ENCODE results near the gene LYZL1.
"Not testable (repeated sequence)": the region's sequence is repeated elsewhere in the genome, so short reads cannot be mapped to it uniquely, and the experiment has no call there.

Gene LYZL1

DNA sequence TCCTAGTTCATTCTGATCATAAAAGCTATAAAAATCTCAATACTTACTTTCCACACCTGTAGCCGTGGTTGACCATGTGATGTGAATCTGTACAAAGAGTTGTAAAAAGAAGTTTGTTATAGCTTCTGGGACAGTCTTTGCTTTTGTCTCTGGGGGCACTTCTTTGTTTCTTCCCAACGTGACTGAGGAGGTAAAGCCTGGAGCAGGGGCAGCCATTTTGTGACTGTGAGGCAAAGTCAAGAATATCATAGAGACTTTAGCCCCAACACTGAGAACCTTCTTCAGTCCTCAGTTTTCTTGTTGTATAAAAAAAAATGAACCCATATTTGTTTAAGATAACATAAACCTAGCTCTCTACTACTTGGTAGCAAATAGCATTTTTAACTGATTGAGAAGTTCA is 29.4 kb upstream of the LYZL1 start:
- no peak for DNase-seq (ENCODE audit: low read depth in 2 of 3, low spot score in 2 of 3)

DNA sequence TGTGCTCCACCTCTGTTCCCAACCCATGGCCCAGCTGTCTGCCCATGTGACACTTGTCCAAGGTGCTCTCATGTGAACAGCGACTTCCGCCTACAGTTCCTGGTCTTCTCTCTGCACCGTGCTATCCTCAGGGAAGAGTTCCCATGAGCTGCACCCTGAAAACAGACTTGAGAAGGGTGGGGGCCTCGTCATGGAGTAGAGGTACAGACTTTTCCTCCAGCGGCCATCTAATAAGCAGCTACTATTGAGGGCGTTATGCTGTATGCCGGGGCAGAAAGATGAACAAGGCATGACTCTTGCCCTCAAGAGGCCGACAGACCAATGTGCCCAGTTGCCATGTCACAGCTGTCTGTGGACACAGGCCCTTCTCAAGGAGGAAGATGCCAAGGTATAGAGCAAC is 25.4 kb upstream of the LYZL1 start:
- DNase-seq (ENCODE audit: low read depth in 2 of 3, low spot score in 2 of 3): no peak

DNA sequence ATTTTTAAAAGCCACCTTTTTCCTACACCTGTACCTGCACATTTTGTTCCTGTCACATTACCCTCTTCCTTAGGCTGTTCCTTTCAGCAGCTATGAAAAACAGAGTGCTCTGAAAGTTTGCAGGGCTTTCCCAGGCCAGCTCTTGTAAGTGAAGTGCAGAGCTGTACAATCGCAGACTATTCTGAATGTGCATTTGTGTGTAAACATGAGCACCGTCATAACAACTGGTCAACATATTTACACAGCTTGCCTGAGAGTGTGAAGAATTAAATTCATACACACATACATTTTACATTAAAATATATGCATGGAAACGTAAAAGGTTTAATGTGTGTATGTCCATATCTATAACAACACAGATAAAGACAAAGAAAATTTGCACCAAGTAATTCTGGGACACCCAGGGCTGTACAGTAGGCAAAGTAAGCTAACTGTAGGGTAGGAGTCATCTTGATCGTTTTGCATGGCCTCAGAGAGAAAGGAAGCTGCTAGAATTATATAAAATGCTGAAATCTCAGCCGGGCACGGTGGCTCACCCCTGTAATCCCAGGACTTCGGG is 23.6 kb upstream of the LYZL1 start:
- no peak for DNase-seq (ENCODE audit: low read depth in 2 of 3, low spot score in 2 of 3)

DNA sequence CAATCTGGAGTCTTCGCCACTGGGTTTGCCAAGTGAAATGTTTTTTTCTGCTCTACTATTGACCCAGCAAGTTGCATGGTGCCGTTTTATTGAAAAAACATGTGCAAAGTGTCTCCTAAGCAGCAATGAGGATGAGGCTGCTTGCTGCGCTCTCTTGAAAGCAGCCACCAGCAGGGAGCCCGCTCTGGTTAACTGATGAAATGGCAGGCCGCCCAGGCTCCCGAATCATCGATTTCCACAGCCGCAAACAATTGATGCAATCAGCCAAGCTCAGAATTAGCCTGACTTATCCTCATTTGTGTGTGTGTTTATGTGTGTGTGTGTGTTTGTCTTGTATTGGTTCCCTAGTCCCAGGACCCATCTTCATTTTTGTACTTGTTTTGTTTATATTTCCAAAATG is 22.2 kb upstream of the LYZL1 start:
- no peak for DNase-seq (ENCODE audit: low read depth in 2 of 3, low spot score in 2 of 3)

DNA sequence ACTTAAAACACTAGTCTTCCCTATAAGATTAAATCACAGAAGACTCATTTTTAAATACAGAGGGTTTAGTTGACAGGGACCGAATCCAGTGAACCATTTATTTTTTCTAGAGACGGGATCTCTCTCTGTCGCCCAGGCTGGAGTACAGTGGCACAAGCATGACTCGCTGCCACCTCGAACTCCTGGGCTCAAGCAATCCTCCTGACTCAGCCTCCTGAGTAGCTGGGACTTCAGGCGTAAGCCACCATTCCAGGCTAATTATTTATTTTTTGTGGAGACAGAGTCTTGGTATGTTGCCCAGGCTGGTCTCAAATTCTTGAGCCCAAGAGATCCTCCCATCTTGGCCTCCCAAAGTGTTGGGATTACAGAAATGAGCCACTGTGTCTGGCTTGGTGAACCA is 20.9 kb upstream of the LYZL1 start:
- no peak for DNase-seq (ENCODE audit: low read depth in 2 of 3, low spot score in 2 of 3)

DNA sequence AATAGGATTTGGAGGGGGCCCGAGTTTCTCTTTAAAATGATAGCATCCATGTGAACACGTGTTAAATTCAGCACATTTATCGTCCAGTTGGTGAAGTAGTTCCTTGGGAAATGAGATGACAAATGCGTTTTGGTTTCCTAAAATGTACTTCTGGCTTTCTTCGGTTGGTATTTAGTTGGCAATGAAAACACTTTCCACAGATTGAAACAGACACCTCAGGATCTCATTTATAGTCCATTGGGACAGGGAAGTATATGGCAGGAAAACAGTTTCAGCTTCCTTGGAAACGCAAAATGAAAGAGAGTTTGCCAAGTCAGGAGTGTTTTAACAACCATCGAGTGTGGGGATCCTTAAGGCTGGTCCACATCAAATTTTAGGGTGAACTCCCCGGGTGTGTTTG is 19.4 kb upstream of the LYZL1 start:
- DNase-seq (ENCODE audit: low read depth in 2 of 3, low spot score in 2 of 3): no peak

DNA sequence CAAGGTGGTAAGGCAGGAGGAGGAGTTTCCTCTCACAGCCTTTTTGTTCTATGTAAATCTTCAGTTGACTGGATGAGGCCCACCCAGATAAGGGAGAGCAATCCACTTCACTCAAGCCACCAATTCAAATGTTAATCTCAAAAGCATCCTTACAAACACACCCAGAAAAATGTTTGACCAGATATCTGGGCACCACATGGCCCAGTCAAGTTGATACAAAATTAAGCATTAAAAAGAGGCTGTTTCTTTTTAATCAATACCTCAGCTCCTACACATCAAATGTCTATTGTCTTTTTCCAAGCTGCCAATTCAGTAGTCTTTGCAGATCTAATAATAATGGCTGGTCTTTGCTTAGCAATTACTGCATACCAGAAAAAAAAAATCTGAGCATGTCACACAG is 18.0 kb upstream of the LYZL1 start:
- no peak for DNase-seq (ENCODE audit: low read depth in 2 of 3, low spot score in 2 of 3)

DNA sequence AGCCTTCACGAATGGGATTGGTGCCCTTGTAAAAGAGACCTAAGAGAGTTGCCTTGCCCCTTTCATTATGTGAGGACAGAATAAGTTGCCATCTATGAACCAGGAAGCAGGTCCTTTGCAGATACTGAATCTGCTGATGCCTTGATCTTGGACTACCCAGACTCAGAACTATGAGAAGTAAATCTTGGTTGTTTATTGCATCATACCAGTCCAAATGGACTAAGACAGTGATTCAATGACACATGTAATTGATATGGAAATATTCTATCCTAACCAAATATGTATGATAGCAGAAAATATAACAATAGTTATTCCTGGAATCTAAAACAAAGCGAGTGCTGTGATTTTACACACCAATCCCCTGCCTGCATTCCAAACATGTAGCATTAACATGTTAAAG is 17.0 kb upstream of the LYZL1 start:
- DNase-seq (ENCODE audit: low read depth in 2 of 3, low spot score in 2 of 3): no peak

DNA sequence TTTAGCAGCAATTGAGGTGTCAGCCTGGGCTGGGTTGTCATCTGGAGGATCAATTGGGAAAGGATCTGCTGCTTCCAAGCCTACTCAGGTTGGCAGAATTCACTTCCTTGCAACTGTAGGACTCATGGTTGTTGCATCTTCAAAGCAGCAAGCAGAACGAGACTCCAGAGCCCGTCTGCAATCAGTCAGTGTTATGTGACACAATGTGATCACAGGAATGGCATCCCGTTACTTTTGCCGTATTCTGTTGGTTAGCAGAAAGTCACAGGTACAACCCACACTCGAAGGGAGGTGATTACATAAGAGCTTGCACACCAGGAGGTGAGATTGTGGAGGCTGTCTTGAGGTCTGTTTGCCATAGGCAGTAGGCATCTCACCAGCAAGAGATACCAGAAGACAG is 15.4 kb upstream of the LYZL1 start:
- no peak for DNase-seq (ENCODE audit: low read depth in 2 of 3, low spot score in 2 of 3)

DNA sequence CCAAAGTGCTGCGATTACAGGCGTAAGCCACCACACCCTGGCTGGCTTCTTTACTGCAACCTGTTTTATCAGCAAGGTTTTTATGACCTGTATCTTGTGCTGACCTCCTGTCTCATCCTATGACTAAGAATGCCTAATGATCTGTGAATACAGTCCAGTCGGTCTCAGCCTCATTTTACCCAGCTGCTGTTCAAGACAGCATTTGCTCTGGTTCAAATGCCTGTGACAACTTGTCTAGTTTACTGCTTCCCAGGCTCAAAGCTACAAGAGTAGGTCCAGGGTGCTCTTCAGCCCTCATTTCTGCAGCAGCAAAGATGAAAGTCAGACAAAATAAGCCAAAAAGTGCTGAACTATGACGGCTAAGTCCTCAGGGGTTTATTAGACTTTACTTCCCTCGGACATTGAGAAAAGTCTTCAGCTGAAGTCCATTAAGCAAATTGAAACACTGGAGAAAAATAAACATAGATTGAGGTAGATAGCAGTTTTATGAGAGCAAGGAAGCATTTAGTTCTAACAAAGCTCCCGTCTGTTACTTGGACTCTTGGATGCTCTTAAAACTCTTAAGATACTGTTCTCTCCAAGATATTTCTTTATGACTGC is 12.5 kb upstream of the LYZL1 start:
- DNase-seq (ENCODE audit: low read depth in 2 of 3, low spot score in 2 of 3): no peak

DNA sequence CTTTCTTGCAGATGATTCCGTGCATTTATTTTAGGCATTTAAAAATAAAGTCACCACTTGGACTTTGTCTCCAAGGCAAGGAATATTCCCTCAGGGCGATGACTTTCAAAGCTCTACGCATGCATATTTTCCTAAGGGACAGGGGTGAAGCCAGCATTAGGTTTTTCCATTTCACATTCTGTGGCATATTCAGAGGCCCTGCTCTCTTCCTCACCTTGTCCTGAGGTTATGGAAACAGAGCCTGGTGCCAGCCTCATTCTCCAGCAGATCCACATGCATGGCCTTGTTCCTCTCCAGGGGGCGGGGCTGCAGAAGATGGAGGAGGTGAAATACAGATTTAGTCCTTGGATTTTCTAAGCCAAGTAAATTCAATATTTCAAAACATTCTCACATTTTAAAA is 11.6 kb upstream of the LYZL1 start:
- DNase-seq (ENCODE audit: low read depth in 2 of 3, low spot score in 2 of 3): no peak

DNA sequence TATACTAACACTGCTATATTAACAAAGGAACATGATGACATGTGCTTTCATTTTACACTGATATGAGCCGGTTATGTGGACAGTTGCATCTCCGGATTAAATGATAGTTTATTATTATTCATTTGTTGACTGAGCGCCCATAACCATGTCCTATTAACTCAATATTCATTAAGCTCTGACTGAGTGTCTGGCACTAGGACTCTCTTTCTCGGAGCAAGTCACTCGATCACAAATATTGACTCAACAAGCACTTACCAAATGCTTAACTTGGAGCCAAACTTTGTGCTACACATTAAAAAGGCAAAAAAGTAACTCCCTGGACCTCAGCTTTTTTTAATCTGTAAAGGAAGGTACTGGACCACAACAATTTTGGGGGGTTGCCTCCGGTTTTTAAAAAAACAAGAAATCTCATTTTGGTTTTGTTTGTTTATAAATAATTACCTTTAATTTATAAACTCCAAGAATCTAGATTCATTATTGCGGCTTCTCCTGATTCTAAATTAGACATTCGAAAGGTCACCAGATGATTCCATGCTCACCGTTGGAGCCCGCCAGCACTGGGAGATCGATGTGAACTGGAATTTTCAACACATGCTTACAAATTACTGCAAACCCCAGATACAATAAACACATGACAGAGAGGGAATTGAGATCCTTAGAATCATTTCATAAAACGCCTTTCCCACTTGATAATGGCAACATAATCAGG is 8.9 kb upstream of the LYZL1 start:
- no peak for DNase-seq (ENCODE audit: low read depth in 2 of 3, low spot score in 2 of 3)

DNA sequence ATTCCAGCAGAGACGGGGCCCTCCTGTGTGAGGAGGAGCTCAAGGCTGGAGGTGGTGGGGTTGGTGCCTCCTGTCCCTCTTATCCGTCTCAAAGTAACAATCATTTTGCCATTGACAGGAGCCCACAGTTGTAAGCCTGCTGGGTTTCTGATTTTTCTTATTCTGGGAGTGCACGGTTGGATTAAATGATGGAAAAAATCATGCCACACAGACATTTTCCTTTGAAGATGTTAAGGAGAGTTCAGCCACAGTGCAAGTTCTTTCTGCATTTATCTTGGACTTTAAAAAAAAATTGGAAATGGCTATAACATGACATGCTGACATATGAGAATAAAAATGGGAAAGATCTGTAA is 8.4 kb upstream of the LYZL1 start:
- DNase-seq (ENCODE audit: low read depth in 2 of 3, low spot score in 2 of 3): no peak

DNA sequence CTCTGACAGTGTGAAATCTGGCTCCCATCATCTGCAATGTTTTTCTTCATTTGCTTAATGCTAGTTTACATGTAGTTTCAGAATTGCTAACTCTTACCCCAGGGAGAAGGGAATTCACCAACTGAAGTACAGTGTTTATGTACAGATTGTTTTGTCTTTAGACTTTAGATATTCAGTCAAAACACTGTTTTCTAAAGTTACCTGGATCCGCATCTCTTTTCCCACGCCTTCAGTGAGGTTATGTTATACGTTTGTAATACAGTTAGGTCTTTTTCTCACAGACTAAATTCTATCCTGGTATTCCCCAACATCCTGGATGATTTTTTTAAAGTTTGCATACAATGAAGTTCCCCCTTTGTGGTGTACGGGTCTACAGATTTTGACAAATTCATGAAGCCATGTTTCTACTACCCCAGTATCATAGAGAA is 3.2 kb upstream of the LYZL1 start:
- DNase-seq (ENCODE audit: low read depth in 2 of 3, low spot score in 2 of 3): no peak

DNA sequence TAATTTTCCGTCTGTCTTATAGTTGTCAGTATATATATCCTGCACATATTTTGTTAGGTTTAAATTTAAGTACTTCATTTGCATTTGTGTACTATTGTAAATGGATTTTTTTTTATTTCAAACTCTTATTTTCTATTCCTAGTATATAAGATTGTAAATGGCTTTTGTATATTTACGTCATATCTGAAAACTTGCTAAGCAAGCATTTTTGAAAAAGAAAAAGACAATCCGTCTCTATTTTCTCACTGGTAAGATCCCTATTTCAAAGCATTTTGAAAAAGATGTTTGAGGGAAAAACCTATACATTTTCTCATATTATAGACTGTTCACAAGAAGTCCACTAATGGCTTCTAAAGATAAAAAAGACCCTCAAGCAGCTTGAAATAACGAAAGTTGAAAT is 1.2 kb upstream of the LYZL1 start:
- no peak for DNase-seq (ENCODE audit: low read depth in 2 of 3, low spot score in 2 of 3)

DNA sequence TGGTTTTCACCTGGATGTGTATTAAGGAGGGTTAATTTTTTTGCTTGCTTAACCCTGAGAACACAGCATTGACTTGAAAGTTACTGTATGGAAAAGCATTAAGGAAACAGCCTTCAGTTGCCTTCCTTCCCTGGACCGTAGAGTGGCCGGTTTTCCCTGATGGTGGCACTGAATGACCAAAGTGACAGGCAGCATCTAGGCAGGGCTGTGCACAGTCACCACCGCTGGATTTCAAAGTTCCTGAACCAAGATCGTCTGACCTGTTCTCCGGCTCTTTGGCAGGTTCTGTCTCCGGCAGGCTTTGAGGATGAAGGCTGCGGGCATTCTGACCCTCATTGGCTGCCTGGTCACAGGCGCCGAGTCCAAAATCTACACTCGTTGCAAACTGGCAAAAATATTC is 2.7 kb downstream of the LYZL1 start:
- DNase-seq (ENCODE audit: low read depth in 2 of 3, low spot score in 2 of 3): not testable (repeated sequence)

DNA sequence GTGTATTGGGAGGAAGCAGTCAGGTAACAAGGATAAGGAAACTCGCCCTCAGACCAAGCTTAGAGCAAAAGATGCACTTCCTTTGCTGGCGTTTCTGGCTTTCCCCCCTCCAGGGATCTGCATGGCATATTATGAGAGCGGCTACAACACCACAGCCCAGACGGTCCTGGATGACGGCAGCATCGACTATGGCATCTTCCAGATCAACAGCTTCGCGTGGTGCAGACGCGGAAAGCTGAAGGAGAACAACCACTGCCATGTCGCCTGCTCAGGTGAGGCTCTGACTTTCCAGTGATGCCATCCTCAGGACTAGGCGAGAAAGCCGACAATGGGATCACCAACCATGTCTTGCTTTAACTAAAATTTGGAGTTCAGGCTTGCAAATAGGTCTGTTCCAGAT is 3.5 kb downstream of the LYZL1 start:
- DNase-seq (ENCODE audit: low read depth in 2 of 3, low spot score in 2 of 3): not testable (repeated sequence)

DNA sequence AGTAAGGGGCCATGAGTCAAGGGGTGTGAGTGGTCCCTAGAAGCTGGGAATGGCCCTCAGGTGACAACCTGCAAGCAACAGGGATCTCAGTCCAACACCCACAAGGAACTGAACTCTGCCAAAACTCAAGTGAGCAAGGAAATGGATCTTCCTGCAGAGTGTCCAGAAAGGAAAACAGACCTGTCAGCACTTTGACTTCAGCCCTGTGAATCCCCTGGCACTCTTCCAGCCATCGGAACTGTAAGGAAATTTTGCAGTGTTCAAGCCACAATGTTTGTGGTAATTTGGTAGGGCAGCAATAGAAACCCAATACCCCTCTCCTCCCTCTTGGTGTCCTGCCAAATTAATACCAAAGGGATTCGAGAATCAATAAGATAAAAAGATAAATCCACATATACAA is 6.9 kb downstream of the LYZL1 start:
- DNase-seq (ENCODE audit: low read depth in 2 of 3, low spot score in 2 of 3): no peak

DNA sequence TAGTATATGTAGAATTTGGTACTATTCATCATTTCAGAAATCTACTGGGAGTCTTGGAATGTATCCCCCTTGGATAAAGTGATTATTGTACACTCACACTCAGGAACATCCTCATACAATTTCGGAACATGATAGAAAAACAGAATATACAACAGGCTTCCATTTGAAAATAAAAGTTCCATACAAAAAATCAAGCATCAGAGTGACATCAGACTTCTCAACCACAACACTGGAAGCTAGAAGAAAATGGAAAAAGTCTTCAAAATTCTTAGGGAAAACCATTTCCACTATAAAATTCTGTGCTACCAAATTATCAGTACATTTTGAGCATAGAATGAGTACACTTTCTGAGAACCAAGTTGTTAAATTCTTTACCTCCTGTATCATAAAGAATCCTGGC is 8.8 kb downstream of the LYZL1 start:
- no peak for DNase-seq (ENCODE audit: low read depth in 2 of 3, low spot score in 2 of 3)

DNA sequence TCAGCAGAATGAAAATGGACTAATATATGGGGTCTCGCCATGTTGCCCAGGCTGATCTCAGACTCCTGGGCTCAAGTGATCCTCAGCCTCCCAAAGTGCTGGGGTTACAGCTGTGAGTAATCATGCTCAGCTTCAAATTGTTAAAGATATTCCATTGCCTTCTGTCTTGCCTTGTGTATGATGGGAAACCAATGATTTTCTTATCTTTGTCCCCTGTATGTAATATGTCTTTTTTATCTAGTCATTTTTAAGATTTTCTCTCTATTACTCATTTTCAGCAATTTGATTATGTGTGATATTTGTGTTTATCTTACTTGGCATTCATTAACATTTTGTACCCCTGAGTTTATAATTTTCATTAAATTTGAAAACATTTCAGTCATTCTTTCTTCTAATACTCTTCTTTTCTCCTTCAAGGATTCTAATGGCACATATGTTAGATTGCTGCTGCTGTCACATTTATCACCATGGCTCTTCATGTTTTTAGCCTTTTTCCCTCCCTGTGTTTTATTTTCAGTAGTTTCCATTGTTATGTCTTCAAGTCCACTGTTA is 12.6 kb downstream of the LYZL1 start:
- DNase-seq (ENCODE audit: low read depth in 2 of 3, low spot score in 2 of 3): no peak

DNA sequence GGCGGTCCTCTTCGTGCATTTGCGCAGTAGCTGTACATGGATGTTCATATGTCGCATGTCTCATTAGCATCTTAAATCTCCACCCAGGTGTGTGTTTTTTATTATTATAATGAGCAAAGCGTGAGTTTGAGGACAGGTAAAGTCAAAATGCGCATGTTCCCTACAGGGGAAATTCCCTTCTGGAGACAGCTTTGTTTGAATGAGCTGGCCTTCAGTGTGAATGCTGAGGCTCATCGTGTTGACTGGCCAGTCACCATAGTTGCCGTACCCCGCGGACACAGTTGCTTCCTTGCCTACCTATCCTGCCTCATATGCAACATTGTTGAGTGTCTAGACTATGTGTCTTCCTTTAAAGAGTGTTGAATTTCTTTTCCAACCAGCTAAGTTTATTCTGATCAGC is 13.6 kb downstream of the LYZL1 start:
- DNase-seq (ENCODE audit: low read depth in 2 of 3, low spot score in 2 of 3): no peak

DNA sequence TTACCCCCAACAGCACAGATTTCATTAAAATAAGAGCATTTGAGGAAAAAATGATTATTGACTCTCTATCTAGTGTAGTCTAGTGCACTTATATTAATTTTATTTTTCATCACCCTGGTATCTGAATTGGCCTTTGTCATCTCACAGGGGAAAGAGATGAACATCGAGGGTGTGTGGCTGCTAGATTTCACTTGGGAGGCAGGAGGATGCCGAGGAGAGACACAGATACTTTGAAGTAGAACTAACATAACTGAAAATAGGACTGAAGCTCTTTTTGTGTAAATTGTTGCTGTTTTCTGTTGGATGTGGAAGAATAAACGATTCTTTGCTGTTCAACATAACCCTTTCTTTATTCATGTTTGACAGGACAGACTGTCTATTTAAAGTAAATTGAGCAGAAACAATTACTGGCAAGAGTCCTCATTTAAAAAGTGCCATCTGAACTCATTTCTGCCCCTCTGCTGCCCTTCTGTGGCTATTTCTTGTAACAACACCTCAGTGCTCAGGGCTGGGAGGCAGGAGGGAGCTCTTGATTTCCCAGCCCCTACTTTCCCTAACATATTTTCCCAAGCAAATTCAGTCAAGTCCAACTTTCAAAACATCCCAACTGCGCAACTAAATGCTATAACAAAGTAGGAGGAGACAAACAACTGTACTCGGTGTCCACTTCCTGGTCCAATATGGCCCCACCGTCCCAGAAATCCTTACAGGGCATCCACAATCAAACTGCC is 15.6 kb downstream of the LYZL1 start:
- DNase-seq (ENCODE audit: low read depth in 2 of 3, low spot score in 2 of 3): no peak

Measured in activated CD8-positive, alpha-beta memory T cell treated with anti-CD3 and anti-CD28 coated beads for 48 hours (primary cell).